Karpas-422 (cell line): Measurements from ENCODE around the gene NBEA. TPM values are rescaled to one million over a fixed set of nuclear protein-coding genes. Genes with fewer than 3 reads are reported as not detected.

Experiments used
- DNase-seq: peaks from one replicate; pipeline ENCODE4 v3.0.0-alpha.2; 2015
- H2AFZ ChIP-seq: fragments of 200-600 bp; sonication (generic); 2 replicates; pipeline ENCODE4 v1.6.1; 2014; ENCODE audit warnings: antibody characterized with exemption, low read length, mixed read lengths
- H3K27ac ChIP-seq: fragments of 200-600 bp; sonication (generic); 2 replicates; pipeline ENCODE4 v1.5.1; 2014; ENCODE audit warnings: mild to moderate bottlenecking, low read length, moderate library complexity
- H3K27me3 ChIP-seq: fragments of 200-600 bp; sonication (generic); 2 replicates; pipeline ENCODE4 v1.6.1; 2014; ENCODE audit warnings: low read length, mixed read lengths
- H3K36me3 ChIP-seq: fragments of 200-600 bp; sonication (generic); 2 replicates; pipeline ENCODE4 v1.6.1; 2014; ENCODE audit warnings: low read length, mixed read lengths; ENCODE audit not compliant: insufficient read depth
- H3K4me1 ChIP-seq: fragments of 200-600 bp; sonication (generic); 2 replicates; pipeline ENCODE4 v1.6.1; 2014; ENCODE audit warnings: mild to moderate bottlenecking, low read length, mixed read lengths
- H3K4me2 ChIP-seq: fragments of 200-600 bp; sonication (generic); 2 replicates; pipeline ENCODE4 v1.6.1; 2014; ENCODE audit warnings: low read length, low read depth, mild to moderate bottlenecking; ENCODE audit not compliant: poor library complexity, severe bottlenecking
- H3K4me3 ChIP-seq: fragments of 200-600 bp; sonication (generic); 2 replicates; pipeline ENCODE4 v1.5.1; 2014; ENCODE audit warnings: mild to moderate bottlenecking, antibody characterized with exemption, low read length, mixed read lengths
- H3K79me2 ChIP-seq: fragments of 200-600 bp; sonication (generic); 2 replicates; pipeline ENCODE4 v1.6.1; 2014; ENCODE audit warnings: mild to moderate bottlenecking, low read length, mixed read lengths
- H3K9ac ChIP-seq: fragments of 200-600 bp; sonication (generic); 2 replicates; pipeline ENCODE4 v1.6.0; 2014; ENCODE audit warnings: low read length
- H3K9me2 ChIP-seq: fragments of 200-600 bp; sonication (generic), shearing (Covaris generic); replicated peaks from 2 replicates; pipeline ENCODE4 v1.6.0; 2014; ENCODE audit warnings: mild to moderate bottlenecking, low read length, moderate library complexity; ENCODE audit not compliant: insufficient read depth
- H3K9me3 ChIP-seq: fragments of 300-700, 200-600 bp; sonication (generic); 2 replicates; pipeline ENCODE4 v1.6.1; 2014; ENCODE audit warnings: low read length, mixed read lengths
- H4K20me1 ChIP-seq: fragments of 200-600 bp; sonication (generic); 2 replicates; pipeline ENCODE4 v1.6.1; 2014; ENCODE audit warnings: mild to moderate bottlenecking, antibody characterized with exemption, low read length, low read depth; ENCODE audit not compliant: insufficient read depth
- total RNA-seq: library from RNA; depleted of rRNA; stranded (reverse); fragments of >200 nt; shearing (Covaris generic); gene quantifications from 2 replicates; pipeline ENCODE4 v1.2.3, GENCODE V29; 2014; ENCODE audit warnings: low replicate concordance

The NBEA gene
- total RNA-seq, 1 experiment from 2014 or later = 4.0 TPM

GRCh38 chr13:35365883-35366282 is 423.8 kb downstream of the NBEA start:
- Histone ChIP-seq H3K27ac (no peak overlapping the region), H3K9ac (no peak overlapping the region)

GRCh38 chr13:35367586-35367985 is 425.5 kb downstream of the NBEA start:
- H3K4me1 ChIP-seq = no peaks in the 10 kb centered on the region
- H3K27ac ChIP-seq = no peak overlapping the region
- no peak overlapping the region for H2AFZ ChIP-seq
- no peaks in the 10 kb centered on the region for H3K9me2 ChIP-seq
- peaks cover 19% of the 10 kb centered on the region for H3K9me3 ChIP-seq
- H3K4me2 ChIP-seq = no peak overlapping the region
- H3K27me3 ChIP-seq = no peaks in the 10 kb centered on the region
- H4K20me1 ChIP-seq = no peaks in the 10 kb centered on the region
- no peak overlapping the region for H3K4me3 ChIP-seq
- no peak overlapping the region for H3K9ac ChIP-seq
- H3K79me2 ChIP-seq = no peaks in the 10 kb centered on the region
- no peak for DNase-seq
- H3K36me3 ChIP-seq = no peaks in the 10 kb centered on the region

More at GRCh38 chr13:35365883-35366282, 423.8 kb downstream of the NBEA start:
- Histone ChIP-seq H3K4me3 (no peak overlapping the region), H3K4me1 (no peaks in the 10 kb centered on the region), H3K36me3 (no peaks in the 10 kb centered on the region), H3K9me2 (no peaks in the 10 kb centered on the region), H3K79me2 (no peaks in the 10 kb centered on the region), H3K9me3 (peaks cover 8% of the 10 kb centered on the region; the same call in 1 of the 2 replicates), H3K27me3 (no peaks in the 10 kb centered on the region), H3K4me2 (no peak overlapping the region), H2AFZ (no peak overlapping the region), H4K20me1 (no peaks in the 10 kb centered on the region)
- DNase-seq = no peak

- 0 out of 2 replicates have a peak, but pooled peaks cover 5% of the 10 kb centered on the region for H3K9me2 ChIP-seq
- H3K27me3 ChIP-seq = no peaks in the 10 kb centered on the region
- H3K4me1 ChIP-seq = no peaks in the 10 kb centered on the region
- no peak overlapping the region for H3K27ac ChIP-seq
- 0 out of 2 replicates have a peak, but pooled peaks cover 2% of the 10 kb centered on the region for H3K9me3 ChIP-seq
- no peak overlapping the region for H3K9ac ChIP-seq
- H3K36me3 ChIP-seq = no peaks in the 10 kb centered on the region
- no peak overlapping the region for H3K4me3 ChIP-seq
- H4K20me1 ChIP-seq = no peaks in the 10 kb centered on the region
- no peak overlapping the region for H3K4me2 ChIP-seq
- H3K79me2 ChIP-seq = no peaks in the 10 kb centered on the region
- no peak overlapping the region for H2AFZ ChIP-seq
- DNase-seq = no peak
Observed at GRCh38 chr13:35378939-35379338, 436.9 kb downstream of the NBEA start.

GRCh38 chr13:35379663-35380062 is 437.6 kb downstream of the NBEA start:
- H3K9ac ChIP-seq = no peak overlapping the region
- H3K79me2 ChIP-seq = no peaks in the 10 kb centered on the region
- no peak overlapping the region for H3K4me3 ChIP-seq
- H4K20me1 ChIP-seq = no peaks in the 10 kb centered on the region
- H3K4me1 ChIP-seq = no peaks in the 10 kb centered on the region
- H3K36me3 ChIP-seq = no peaks in the 10 kb centered on the region
- no peak overlapping the region for H2AFZ ChIP-seq
- H3K27me3 ChIP-seq = no peaks in the 10 kb centered on the region
- no peak for DNase-seq
- H3K4me2 ChIP-seq = no peak overlapping the region
- H3K27ac ChIP-seq = no peak overlapping the region
- 0 out of 2 replicates have a peak, but pooled peaks cover 5% of the 10 kb centered on the region for H3K9me2 ChIP-seq
- 0 out of 2 replicates have a peak, but pooled peaks cover 2% of the 10 kb centered on the region for H3K9me3 ChIP-seq

GRCh38 chr13:35387682-35388250 is 445.7 kb downstream of the NBEA start:
- Histone ChIP-seq H3K4me1 (no peaks in the 10 kb centered on the region), H3K27ac (no peak overlapping the region), H3K27me3 (no peaks in the 10 kb centered on the region), H2AFZ (no peak overlapping the region), H3K79me2 (no peaks in the 10 kb centered on the region), H3K36me3 (no peaks in the 10 kb centered on the region), H3K4me2 (no peak overlapping the region), H3K9ac (no peak overlapping the region), H3K9me3 (no peaks in the 10 kb centered on the region), H4K20me1 (no peaks in the 10 kb centered on the region), H3K9me2 (no peaks in the 10 kb centered on the region), H3K4me3 (no peak overlapping the region)
- DNase-seq = no peak

- DNase-seq = no peak
- no peak overlapping the region for H3K9ac ChIP-seq
- H3K79me2 ChIP-seq = no peaks in the 10 kb centered on the region
- H3K27ac ChIP-seq = no peak overlapping the region
- no peaks in the 10 kb centered on the region for H3K36me3 ChIP-seq
- no peaks in the 10 kb centered on the region for H3K4me1 ChIP-seq
- H3K27me3 ChIP-seq = no peaks in the 10 kb centered on the region
- no peaks in the 10 kb centered on the region for H3K9me3 ChIP-seq
- no peaks in the 10 kb centered on the region for H3K9me2 ChIP-seq
- H3K4me2 ChIP-seq = no peak overlapping the region
- no peak overlapping the region for H3K4me3 ChIP-seq
- H2AFZ ChIP-seq = no peak overlapping the region
- no peaks in the 10 kb centered on the region for H4K20me1 ChIP-seq
Observed at GRCh38 chr13:35388441-35389355, 446.6 kb downstream of the NBEA start.

GRCh38 chr13:35389535-35389934 is 447.5 kb downstream of the NBEA start:
- Histone ChIP-seq H3K9ac (no peak overlapping the region), H2AFZ (no peak overlapping the region), H3K79me2 (no peaks in the 10 kb centered on the region), H3K27ac (no peak overlapping the region), H4K20me1 (no peaks in the 10 kb centered on the region), H3K9me3 (no peaks in the 10 kb centered on the region), H3K4me1 (no peaks in the 10 kb centered on the region), H3K4me2 (no peak overlapping the region), H3K9me2 (no peaks in the 10 kb centered on the region), H3K36me3 (no peaks in the 10 kb centered on the region), H3K27me3 (no peaks in the 10 kb centered on the region), H3K4me3 (no peak overlapping the region)
- DNase-seq = no peak

GRCh38 chr13:35392768-35393167 is 450.7 kb downstream of the NBEA start:
- H3K27me3 ChIP-seq = no peaks in the 10 kb centered on the region
- DNase-seq = no peak

More at GRCh38 chr13:35392768-35393167, 450.7 kb downstream of the NBEA start:
- H3K4me1 ChIP-seq = no peaks in the 10 kb centered on the region
- H3K9me3 ChIP-seq = no peaks in the 10 kb centered on the region
- no peaks in the 10 kb centered on the region for H4K20me1 ChIP-seq
- no peak overlapping the region for H3K4me3 ChIP-seq
- no peak overlapping the region for H2AFZ ChIP-seq
- no peaks in the 10 kb centered on the region for H3K9me2 ChIP-seq
- H3K4me2 ChIP-seq = no peak overlapping the region
- H3K36me3 ChIP-seq = no peaks in the 10 kb centered on the region
- H3K27ac ChIP-seq = no peak overlapping the region
- H3K9ac ChIP-seq = no peak overlapping the region
- H3K79me2 ChIP-seq = no peaks in the 10 kb centered on the region
